ENCODE results near the gene RBMS3. TPM values are rescaled to one million over a fixed set of nuclear protein-coding genes. Genes with fewer than 3 reads are reported as not detected.
"Not testable (repeated sequence)": the region's sequence is repeated elsewhere in the genome, so short reads cannot be mapped to it uniquely, and the experiment has no call there.

RBMS3 gene
- total RNA-seq, 1 experiment from 2014 or later = 7.4 TPM

- Histone ChIP-seq H3K27me3 (replicated peaks; ENCODE audit: control insufficient read depth, insufficient read depth, low read length) (no peaks in the 10 kb centered on the region), H3K4me1 (no peaks in the 10 kb centered on the region), H3K4me3 (ENCODE audit: low read depth, low read length) (no peak overlapping the region), H3K9me3 (no peaks in the 10 kb centered on the region), H3K36me3 (ENCODE audit: control insufficient read depth, insufficient read depth, low read length) (no peaks in the 10 kb centered on the region)
- no peak for TF ChIP-seq CTCF (IDR thresholded peaks at IDR 0.05; ENCODE audit: insufficient read depth in 1 of 2, low read depth in 1 of 2, low read length in 1 of 2, severe bottlenecking in 1 of 2, unreplicated experiment in 1 of 2)
- no peak for DNase-seq
- POLR2A ChIA-PET = no interaction called here
- BruUV-seq (replicated peaks) = no TSS peak
- intact Hi-C loops (cut with micrococcal nuclease; ENCODE audit: unreplicated experiment) = no loop called here
- no peak overlapping the region for H3K27ac Mint-ChIP-seq (ENCODE audit: unreplicated experiment)
- H3K27me3 Mint-ChIP-seq (ENCODE audit: insufficient read depth, unreplicated experiment) = no peaks in the 10 kb centered on the region
- no peaks in the 10 kb centered on the region for H3K4me1 Mint-ChIP-seq (ENCODE audit: low read depth, unreplicated experiment)
- H3K4me3 Mint-ChIP-seq (ENCODE audit: unreplicated experiment) = no peak overlapping the region
- CTCF ChIA-PET = no interaction called here
- no peaks in the 10 kb centered on the region for H3K9me3 Mint-ChIP-seq (ENCODE audit: unreplicated experiment)
- H3K36me3 Mint-ChIP-seq (ENCODE audit: insufficient read depth, unreplicated experiment) = no peaks in the 10 kb centered on the region
Measured at GRCh38 chr3:29385046-29385830, 104.4 kb downstream of the RBMS3 start.

GRCh38 chr3:29389362-29389761 is 108.5 kb downstream of the RBMS3 start:
- Mint-ChIP-seq H3K27me3 (ENCODE audit: insufficient read depth, unreplicated experiment) (no peaks in the 10 kb centered on the region), H3K27ac (ENCODE audit: unreplicated experiment) (no peak overlapping the region), H3K9me3 (ENCODE audit: unreplicated experiment) (peaks cover 12% of the 10 kb centered on the region), H3K4me1 (ENCODE audit: low read depth, unreplicated experiment) (no peaks in the 10 kb centered on the region), H3K4me3 (ENCODE audit: unreplicated experiment) (no peak overlapping the region), H3K36me3 (ENCODE audit: insufficient read depth, unreplicated experiment) (peaks cover 6% of the 10 kb centered on the region)
- intact Hi-C loops (cut with micrococcal nuclease; ENCODE audit: unreplicated experiment) = no loop called here
- H3K27me3 ChIP-seq (replicated peaks; ENCODE audit: control insufficient read depth, insufficient read depth, low read length) = no peaks in the 10 kb centered on the region
- no TSS peak for BruUV-seq (replicated peaks)
- no peaks in the 10 kb centered on the region for H3K4me1 ChIP-seq
- H3K9me3 ChIP-seq = no peaks in the 10 kb centered on the region
- H3K36me3 ChIP-seq (ENCODE audit: control insufficient read depth, insufficient read depth, low read length) = no peaks in the 10 kb centered on the region
- no peak for DNase-seq
- H3K4me3 ChIP-seq (ENCODE audit: low read depth, low read length) = no peak overlapping the region
- POLR2A ChIA-PET = no interaction called here
- CTCF ChIA-PET = no interaction called here
- no peak for TF ChIP-seq CTCF (IDR thresholded peaks at IDR 0.05; ENCODE audit: insufficient read depth in 1 of 2, low read depth in 1 of 2, low read length in 1 of 2, severe bottlenecking in 1 of 2, unreplicated experiment in 1 of 2)

- H3K36me3 Mint-ChIP-seq (ENCODE audit: insufficient read depth, unreplicated experiment) = peaks cover 6% of the 10 kb centered on the region
- H3K27me3 Mint-ChIP-seq (ENCODE audit: insufficient read depth, unreplicated experiment) = no peaks in the 10 kb centered on the region
- Histone ChIP-seq H3K4me3 (ENCODE audit: low read depth, low read length) (no peak overlapping the region), H3K36me3 (ENCODE audit: control insufficient read depth, insufficient read depth, low read length) (no peaks in the 10 kb centered on the region), H3K9me3 (no peaks in the 10 kb centered on the region), H3K27me3 (replicated peaks; ENCODE audit: control insufficient read depth, insufficient read depth, low read length) (no peaks in the 10 kb centered on the region), H3K4me1 (no peaks in the 10 kb centered on the region)
- ChIA-PET POLR2A (no interaction called here), CTCF (no interaction called here)
- H3K4me1 Mint-ChIP-seq (ENCODE audit: low read depth, unreplicated experiment) = no peaks in the 10 kb centered on the region
- BruUV-seq (replicated peaks) = no TSS peak
- DNase-seq = no peak
- H3K27ac Mint-ChIP-seq (ENCODE audit: unreplicated experiment) = no peak overlapping the region
- H3K4me3 Mint-ChIP-seq (ENCODE audit: unreplicated experiment) = no peak overlapping the region
- H3K9me3 Mint-ChIP-seq (ENCODE audit: unreplicated experiment) = peaks cover 21% of the 10 kb centered on the region
- no peak for TF ChIP-seq CTCF (IDR thresholded peaks at IDR 0.05; ENCODE audit: insufficient read depth in 1 of 2, low read depth in 1 of 2, low read length in 1 of 2, severe bottlenecking in 1 of 2, unreplicated experiment in 1 of 2)
- intact Hi-C loops (cut with micrococcal nuclease; ENCODE audit: unreplicated experiment) = no loop called here
Measured at GRCh38 chr3:29392625-29393388, 111.9 kb downstream of the RBMS3 start.

GRCh38 chr3:29393946-29394345 is 113.1 kb downstream of the RBMS3 start:
- H3K36me3 Mint-ChIP-seq (ENCODE audit: insufficient read depth, unreplicated experiment); H3K27ac Mint-ChIP-seq (ENCODE audit: unreplicated experiment); H3K9me3 ChIP-seq; BruUV-seq (replicated peaks); H3K27me3 ChIP-seq (replicated peaks; ENCODE audit: control insufficient read depth, insufficient read depth, low read length); H3K4me1 ChIP-seq; H3K4me3 Mint-ChIP-seq (ENCODE audit: unreplicated experiment); H3K4me3 ChIP-seq (ENCODE audit: low read depth, low read length); H3K27me3 Mint-ChIP-seq (ENCODE audit: insufficient read depth, unreplicated experiment); intact Hi-C loops (cut with micrococcal nuclease; ENCODE audit: unreplicated experiment); DNase-seq; CTCF ChIA-PET; H3K36me3 ChIP-seq (ENCODE audit: control insufficient read depth, insufficient read depth, low read length); POLR2A ChIA-PET; H3K4me1 Mint-ChIP-seq (ENCODE audit: low read depth, unreplicated experiment): not testable (repeated sequence)
- peaks cover 21% of the 10 kb centered on the region for H3K9me3 Mint-ChIP-seq (ENCODE audit: unreplicated experiment)

All from Caco-2 (cell line).